ENCODE measurements around the gene BCAR1.

DNA sequence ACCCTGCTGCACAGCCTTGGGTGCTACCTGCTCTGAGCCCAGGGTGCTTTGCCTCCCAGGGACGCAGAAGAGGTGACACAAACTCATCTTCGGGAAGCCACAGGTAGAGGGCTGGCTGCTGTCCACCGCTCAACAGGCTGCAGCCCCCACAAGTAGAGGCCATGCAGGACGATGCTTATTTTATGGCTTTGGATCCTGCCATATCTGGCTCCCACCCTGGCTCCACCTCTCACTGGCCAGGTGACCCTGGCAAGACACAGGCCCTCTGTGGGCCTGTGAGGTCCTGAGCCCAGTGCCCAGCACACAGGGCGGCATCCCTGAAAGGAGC, 11.3 kb upstream of the BCAR1 start:
- TF ChIP-seq POLR2A (IDR thresholded peaks at IDR 0.05; ENCODE audit: low read length) = no peak
- TF ChIP-seq GATA1 (IDR thresholded peaks at IDR 0.05; ENCODE audit: low read depth, low read length) = no peak
